A673 (cell line): ENCODE measurements around the gene EEF1AKMT3.

Source experiments
- CTCF ChIP-seq: fragments of 300-800, 200-600 bp; sonication (generic); conservative IDR thresholded peaks from 2 replicates; pipeline ENCODE4 v1.5.1; 2017; ENCODE audit warnings: low read depth, mild to moderate bottlenecking, antibody characterized with exemption, low read length, moderate library complexity, mixed read lengths
- EZH2 ChIP-seq: fragments of 200-600 bp; sonication (generic); IDR thresholded peaks from 2 replicates; pipeline ENCODE4 v1.6.1; 2017; ENCODE audit warnings: borderline replicate concordance, low read depth, mild to moderate bottlenecking, mixed read lengths, antibody characterized with exemption, low read length; ENCODE audit not compliant: poor library complexity, severe bottlenecking

GRCh38 chr12:57726884-57727757, 45.3 kb upstream of the EEF1AKMT3 start:
- peak; percentile 49 for TF ChIP-seq CTCF
- no peak for TF ChIP-seq EZH2
